BJ (cell line): Measurements from ENCODE around the gene PDZD2. TPM values are rescaled to one million over a fixed set of nuclear protein-coding genes. Genes with fewer than 3 reads are reported as not detected.
A peak's percentile ranks its signal among the peaks of the same experiment; 100 is the strongest.
"Not testable (repeated sequence)": the region's sequence is repeated elsewhere in the genome, so short reads cannot be mapped to it uniquely, and the experiment has no call there.

Experiments
- CTCF ChIA-PET: fragments of 350-600 bp; formaldehyde crosslinking; extraction: SDS; loops from one replicate; lab custom pipeline; 2021; ENCODE audit warnings: antibody characterized with exemption, inconsistent platforms; lab: Yijun Ruan, JAX
- POLR2A ChIA-PET: fragments of 300-600 bp; sonication (Branson Sonifier 250); formaldehyde crosslinking; extraction: SDS; loops from one replicate; lab custom pipeline; 2021; ENCODE audit warnings: antibody characterized with exemption; lab: Charles Lee
- DNase-seq: peaks from one replicate; pipeline ENCODE4 v3.0.0-alpha.2; 2011; ENCODE audit warnings: low read depth
- H3K27me3 ChIP-seq: 2 replicates; pipeline ENCODE4 v1.6.0; 2011; ENCODE audit warnings: low read length; ENCODE audit not compliant: control insufficient read depth, insufficient read depth
- H3K36me3 ChIP-seq: 2 replicates; pipeline ENCODE4 v1.5.1; 2011; ENCODE audit warnings: low read length; ENCODE audit not compliant: control insufficient read depth, insufficient read depth
- H3K4me3 ChIP-seq: 2 replicates; pipeline ENCODE4 v1.5.1; 2011; ENCODE audit warnings: low read depth, mild to moderate bottlenecking, control low read depth, low read length
- CTCF ChIP-seq: IDR thresholded peaks from 2 replicates; pipeline ENCODE4 v1.5.1; 2011; ENCODE audit warnings: low read depth, mild to moderate bottlenecking, control low read depth, inconsistent platforms, low read length, moderate library complexity; ENCODE audit not compliant: insufficient read depth
- polyA plus RNA-seq: library from polyadenylated mRNA; depleted of rRNA; stranded (reverse); fragments of >200 nt; gene quantifications from 2 replicates; pipeline ENCODE4 v1.2.3, GENCODE V29; 2011

The PDZD2 gene
- polyA plus RNA-seq, 1 experiment, result 0.06 TPM

GRCh38 chr5:32071351-32071944 lies 432.5 kb downstream of the PDZD2 start:
- no peak for DNase-seq
- TF ChIP-seq CTCF, result no peak
- no peaks in the 10 kb centered on the region; the same call in 1 of the 2 replicates for H3K27me3 ChIP-seq
- CTCF ChIA-PET, result interaction anchor here (0.8 to 11.1 kb wide), 3 partner anchors 13 to 246 kb away, joined by 3 to 170 read pairs (median 4); no protein-coding TSS in a partner anchor
- no peaks in the 10 kb centered on the region for H3K36me3 ChIP-seq
- POLR2A ChIA-PET, result no interaction called here
- H3K4me3 ChIP-seq, result no peak overlapping the region

GRCh38 chr5:32072054-32072453 lies 433.1 kb downstream of the PDZD2 start:
- no peak for TF ChIP-seq CTCF
- ChIA-PET POLR2A (no interaction called here), CTCF (interaction anchor here (0.8 to 11.1 kb wide), 3 partner anchors 16 to 246 kb away, joined by 3 to 170 read pairs (median 5); no protein-coding TSS in a partner anchor)
- DNase-seq, result no peak
- no peaks in the 10 kb centered on the region for H3K36me3 ChIP-seq
- H3K27me3 ChIP-seq, result no peaks in the 10 kb centered on the region; the same call in 1 of the 2 replicates
- H3K4me3 ChIP-seq, result no peak overlapping the region

GRCh38 chr5:32074401-32074800 lies 435.5 kb downstream of the PDZD2 start:
- ChIA-PET CTCF (interaction anchor here (0.5 to 11.1 kb wide), 3 partner anchors 41 to 265 kb away, joined by 3 to 170 read pairs (median 3); no protein-coding TSS in a partner anchor), POLR2A (interaction anchor here (0.7 kb wide), 1 partner anchor 229 kb away, joined by 6 read pairs; no protein-coding TSS in a partner anchor)
- no peak for DNase-seq
- H3K36me3 ChIP-seq, result no peaks in the 10 kb centered on the region
- no peak for TF ChIP-seq CTCF
- peaks cover 2% of the 10 kb centered on the region; the same call in 1 of the 2 replicates for H3K27me3 ChIP-seq
- no peak overlapping the region for H3K4me3 ChIP-seq

GRCh38 chr5:32076699-32077695 lies 438.1 kb downstream of the PDZD2 start:
- no peak for DNase-seq

GRCh38 chr5:32078855-32079254 lies 439.9 kb downstream of the PDZD2 start:
- POLR2A ChIA-PET, H3K4me3 ChIP-seq, H3K27me3 ChIP-seq, DNase-seq, H3K36me3 ChIP-seq: not testable (repeated sequence)
- CTCF ChIA-PET, result interaction anchor here (4.0 to 11.1 kb wide), 2 partner anchors 10 to 253 kb away, joined by 25 to 170 read pairs; no protein-coding TSS in a partner anchor

More at GRCh38 chr5:32076699-32077695, 438.1 kb downstream of the PDZD2 start:
- Histone ChIP-seq H3K36me3 (no peaks in the 10 kb centered on the region), H3K4me3 (no peak overlapping the region), H3K27me3 (0 out of 2 replicates have a peak, but pooled peaks cover 2% of the 10 kb centered on the region)
- peak; percentile 74 for TF ChIP-seq CTCF
- CTCF ChIA-PET, result interaction anchor here (0.6 to 11.1 kb wide), 37 partner anchors 9 to 494 kb away, joined by 3 to 170 read pairs (median 4); no protein-coding TSS in a partner anchor
- POLR2A ChIA-PET, result no interaction called here

GRCh38 chr5:32080565-32080964 lies 441.6 kb downstream of the PDZD2 start:
- H3K27me3 ChIP-seq, result not testable (repeated sequence)

More at GRCh38 chr5:32080565-32080964, 441.6 kb downstream of the PDZD2 start:
- H3K36me3 ChIP-seq, POLR2A ChIA-PET, H3K4me3 ChIP-seq, DNase-seq: not testable (repeated sequence)
- CTCF ChIA-PET, result interaction anchor here (0.6 to 11.1 kb wide), 4 partner anchors 12 to 255 kb away, joined by 3 to 170 read pairs (median 4); no protein-coding TSS in a partner anchor
